Keratinocyte (primary cell): ENCODE results near the gene BCAS4. TPM values are rescaled to one million over a fixed set of nuclear protein-coding genes. Genes with fewer than 3 reads are reported as not detected.

Experiments
- DNase-seq: peaks from one replicate; pipeline ENCODE4 v3.0.0-alpha.2; 2011; ENCODE audit warnings: low read depth, missing footprints, low spot score
- FAIRE-seq: peaks from 2 replicates; lab custom pipeline; 2011; peaks lifted over from hg19 to GRCh38; lab: Jason Lieb, UNC
- H2AFZ ChIP-seq: 2 replicates; pipeline ENCODE4 v1.6.0; 2012; ENCODE audit warnings: low read length, control low read depth, inconsistent platforms; ENCODE audit not compliant: control insufficient read depth
- H3K27ac ChIP-seq: 2 replicates; pipeline ENCODE4 v1.5.1; 2011; ENCODE audit warnings: low read length; ENCODE audit not compliant: control insufficient read depth, insufficient read depth
- H3K27me3 ChIP-seq: 3 replicates; pipeline ENCODE4 v1.6.0; 2011; ENCODE audit warnings: low read length; ENCODE audit not compliant: control insufficient read depth, insufficient read depth; ENCODE audit errors: extremely low read depth
- H3K36me3 ChIP-seq, 2 experiments: 2 replicates in 1 of 2; 3 replicates in 1 of 2; pipeline ENCODE4 v1.5.1; 2011; ENCODE audit warnings: low read length in 2 of 2, mild to moderate bottlenecking in 1 of 2; ENCODE audit not compliant: control insufficient read depth in 2 of 2, insufficient read depth in 2 of 2; ENCODE audit errors: extremely low read depth in 1 of 2
- H3K4me1 ChIP-seq: 3 replicates; pipeline ENCODE4 v1.5.1; 2011; ENCODE audit warnings: low read length; ENCODE audit not compliant: control insufficient read depth, insufficient read depth; ENCODE audit errors: extremely low read depth
- H3K4me2 ChIP-seq: 3 replicates; pipeline ENCODE4 v1.6.0; 2011; ENCODE audit warnings: low read depth, low read length; ENCODE audit not compliant: control insufficient read depth, insufficient read depth; ENCODE audit errors: extremely low read depth
- H3K4me3 ChIP-seq, 3 experiments: fragments of 200-600 bp in 1 of 3; sonication (generic) in 1 of 3; 2 replicates in 2 of 3; 3 replicates in 1 of 3; pipeline ENCODE4 v1.5.1; 2011 to 2016; ENCODE audit warnings: low read length in 3 of 3, mild to moderate bottlenecking in 3 of 3, control low read depth in 2 of 3, inconsistent platforms in 1 of 3, low read depth in 1 of 3, mixed read lengths in 1 of 3, mixed run types in 1 of 3, moderate library complexity in 1 of 3; ENCODE audit not compliant: control insufficient read depth in 2 of 3, insufficient read depth in 2 of 3; ENCODE audit errors: extremely low read depth in 1 of 3
- H3K79me2 ChIP-seq: 2 replicates; pipeline ENCODE4 v1.6.0; 2012; ENCODE audit warnings: low read length; ENCODE audit not compliant: control insufficient read depth, insufficient read depth
- H3K9ac ChIP-seq: 3 replicates; pipeline ENCODE4 v1.6.0; 2011; ENCODE audit warnings: low read length; ENCODE audit not compliant: control insufficient read depth, insufficient read depth; ENCODE audit errors: extremely low read depth
- H3K9me1 ChIP-seq: 3 replicates; pipeline ENCODE4 v1.6.0; 2011; ENCODE audit warnings: low read length; ENCODE audit not compliant: control insufficient read depth, insufficient read depth; ENCODE audit errors: extremely low read depth
- H3K9me3 ChIP-seq: 2 replicates; pipeline ENCODE4 v1.5.1; 2012; ENCODE audit warnings: low read depth, low read length; ENCODE audit not compliant: control insufficient read depth
- H4K20me1 ChIP-seq: 3 replicates; pipeline ENCODE4 v1.6.0; 2011; ENCODE audit warnings: low read length; ENCODE audit not compliant: control insufficient read depth, insufficient read depth; ENCODE audit errors: extremely low read depth
- CTCF ChIP-seq, 3 experiments: IDR thresholded peaks in 1 of 3; conservative IDR thresholded peaks in 1 of 3; optimal IDR thresholded peaks in 1 of 3; 2 replicates in 2 of 3; 3 replicates in 1 of 3; pipeline versions ENCODE3 to v1.5.1; 2011; ENCODE audit warnings: low read length in 3 of 3, mild to moderate bottlenecking in 3 of 3, moderate library complexity in 2 of 3, control low read depth in 1 of 3, inconsistent platforms in 1 of 3; ENCODE audit not compliant: insufficient read depth in 2 of 3; ENCODE audit errors: extremely low read depth in 1 of 3
- EZH2 ChIP-seq: IDR thresholded peaks from one replicate; pipeline ENCODE4 v1.6.1; 2012; ENCODE audit warnings: inconsistent platforms, mild to moderate bottlenecking, low read length, moderate library complexity
- dilution Hi-C: fragments of 300-500 bp; cut with MboI; formaldehyde crosslinking; loops from one replicate; pipeline ENCODE4 v1.7.0; 2020; ENCODE audit warnings: low sequenced_read_pairs; ENCODE audit not compliant: extremely low pct_ligation_motif_present
- polyA plus RNA-seq, 5 experiments: library from polyadenylated mRNA; depleted of rRNA in 3 of 5; stranded (reverse) in 3 of 5; stranded (forward) in 1 of 5; unstranded in 1 of 5; fragments of >200 nt; gene quantifications; 1 replicate in 1 of 5; 2 replicates in 3 of 5; 3 replicates in 1 of 5; pipeline versions ENCODE4 v1.2.1 to v1.2.3, GENCODE V29; 2011 to 2012; ENCODE audit warnings: missing spikeins in 2 of 5, low read depth in 1 of 5, low replicate concordance in 1 of 5

The BCAS4 gene
- polyA plus RNA-seq, 1 donor (not counting 4 experiments of a cell fraction or from before 2014, with no cell fraction given) = 13.8 TPM

- H3K9ac ChIP-seq = no peak overlapping the region
- FAIRE-seq = no peak
- no peak overlapping the region for H2AFZ ChIP-seq
- H3K9me3 ChIP-seq = no peaks in the 10 kb centered on the region
- no peaks in the 10 kb centered on the region for H3K27me3 ChIP-seq
- no peaks in the 10 kb centered on the region for H3K9me1 ChIP-seq
- dilution Hi-C loops = no loop called here
- H3K27ac ChIP-seq = no peak overlapping the region
- H3K36me3 ChIP-seq = peaks cover under 1 to 2% of the 10 kb centered on the region in 2 experiments
- DNase-seq = no peak
- no peak overlapping the region for H3K4me2 ChIP-seq
- H3K4me1 ChIP-seq = no peaks in the 10 kb centered on the region
- TF ChIP-seq CTCF (optimal IDR thresholded peaks at IDR 0.05 in 1 of 3, IDR thresholded peaks at IDR 0.05 in 1 of 3, conservative IDR thresholded peaks at IDR 0.05 in 1 of 3; ENCODE audit: extremely low read depth in 1 of 3, insufficient read depth in 2 of 3, low read length in 3 of 3) = no peak
- no peak for TF ChIP-seq EZH2
- H3K79me2 ChIP-seq = no peaks in the 10 kb centered on the region
- no peaks in the 10 kb centered on the region for H4K20me1 ChIP-seq
- no peak overlapping the region for H3K4me3 ChIP-seq
Observed at GRCh38 chr20:50883856-50884255, 89.0 kb downstream of the BCAS4 start.

- H3K9ac ChIP-seq = no peak overlapping the region
- H3K36me3 ChIP-seq = peaks cover 6 to 7% of the 10 kb centered on the region in 2 experiments
- H3K4me2 ChIP-seq = no peak overlapping the region
- dilution Hi-C loops = no loop called here
- DNase-seq (no peak), FAIRE-seq (no peak)
- H3K9me3 ChIP-seq = no peaks in the 10 kb centered on the region
- H2AFZ ChIP-seq = no peak overlapping the region
- no peaks in the 10 kb centered on the region for H3K4me1 ChIP-seq
- TF ChIP-seq EZH2 = no peak
- TF ChIP-seq CTCF (optimal IDR thresholded peaks at IDR 0.05 in 1 of 3, IDR thresholded peaks at IDR 0.05 in 1 of 3, conservative IDR thresholded peaks at IDR 0.05 in 1 of 3; ENCODE audit: extremely low read depth in 1 of 3, insufficient read depth in 2 of 3, low read length in 3 of 3) = no peak
- H3K27ac ChIP-seq = no peak overlapping the region
- no peaks in the 10 kb centered on the region for H3K79me2 ChIP-seq
- H4K20me1 ChIP-seq = no peaks in the 10 kb centered on the region
- H3K9me1 ChIP-seq = no peaks in the 10 kb centered on the region
- no peaks in the 10 kb centered on the region for H3K27me3 ChIP-seq
- no peak overlapping the region for H3K4me3 ChIP-seq
Observed at GRCh38 chr20:50885068-50885467, 90.2 kb downstream of the BCAS4 start.
